Central memory CD4-positive, alpha-beta T cell (primary cell): ENCODE results near the gene RAB8B.

Experiments used
- DNase-seq: peaks from one replicate; pipeline ENCODE4 v3.0.0; 2022

Gene RAB8B

DNA sequence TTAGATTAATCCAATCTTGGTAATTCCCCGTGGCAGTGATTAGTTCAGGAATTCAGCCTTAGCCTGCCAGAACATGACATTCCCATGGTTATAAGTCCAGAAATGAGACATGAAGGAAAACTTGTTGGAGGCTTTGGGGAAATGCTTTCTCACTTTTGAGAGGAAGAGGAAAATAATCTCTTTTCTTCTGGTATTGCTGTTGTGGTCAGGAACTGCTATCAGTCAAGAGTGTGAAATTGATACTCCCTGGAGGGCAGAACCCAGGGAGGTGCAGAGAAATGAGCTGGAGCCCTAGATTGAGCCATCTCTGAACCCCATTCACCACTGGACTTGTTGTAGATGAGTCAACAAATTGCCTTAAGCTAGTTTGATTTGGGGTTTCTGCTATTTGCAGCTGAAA, 49.4 kb downstream of the RAB8B start:
- DNase-seq, result no peak

DNA sequence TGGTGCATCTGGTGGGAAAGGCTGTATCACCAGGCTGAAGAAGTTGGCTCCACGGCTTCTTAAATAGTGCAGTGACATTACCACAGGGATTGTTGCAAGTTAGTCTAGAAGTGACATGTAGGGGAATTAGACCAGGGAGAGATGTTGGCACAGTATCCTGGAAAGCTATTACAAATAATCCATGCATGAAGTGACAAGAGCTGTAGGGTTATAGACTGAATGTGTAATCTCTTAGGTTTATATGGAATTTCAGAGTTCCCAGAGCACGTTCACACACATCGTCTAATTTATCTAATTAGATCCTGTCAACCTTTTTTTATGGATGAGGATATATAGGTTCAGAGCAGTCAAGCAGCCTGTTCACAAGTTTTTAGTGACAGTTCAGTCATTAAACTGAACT, 50.7 kb downstream of the RAB8B start:
- DNase-seq, result no peak

DNA sequence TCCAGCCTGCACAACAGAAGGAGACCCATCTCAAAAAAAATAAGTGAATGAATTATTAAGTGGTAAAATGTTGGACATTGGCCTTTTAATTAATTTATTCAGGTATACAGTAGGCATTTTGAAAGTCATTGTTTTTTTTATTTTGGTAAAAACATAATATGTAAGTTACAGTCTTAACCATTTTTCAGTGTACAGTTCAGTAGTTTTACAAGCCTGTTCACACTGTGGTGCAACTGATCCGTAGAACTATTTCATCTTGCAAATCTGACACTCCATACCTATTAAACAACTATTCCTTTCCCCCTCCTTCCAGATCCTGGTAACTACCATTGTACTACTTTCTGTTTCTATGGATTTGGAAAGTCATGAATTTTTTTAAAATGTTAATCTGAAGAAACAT, 51.9 kb downstream of the RAB8B start:
- DNase-seq, result no peak

DNA sequence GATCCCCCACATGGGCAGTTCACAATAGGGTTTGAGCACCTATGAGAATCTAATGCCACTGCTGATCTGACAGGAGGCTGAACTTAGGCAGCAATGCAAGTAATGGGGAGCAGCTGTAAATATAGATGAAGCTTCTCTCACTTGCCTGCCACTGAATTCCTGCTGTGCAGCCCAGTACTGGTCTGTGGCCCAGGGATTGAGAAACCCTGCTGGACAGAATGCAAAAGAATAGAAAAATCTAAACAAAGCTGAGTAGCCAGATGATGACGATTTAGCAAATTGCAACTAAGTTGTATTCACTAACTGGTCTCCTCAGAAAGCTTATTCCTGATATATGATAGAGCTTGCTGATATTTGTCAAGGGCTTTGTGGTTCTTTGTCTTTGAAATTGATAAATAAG, 53.7 kb downstream of the RAB8B start:
- DNase-seq, result no peak

DNA sequence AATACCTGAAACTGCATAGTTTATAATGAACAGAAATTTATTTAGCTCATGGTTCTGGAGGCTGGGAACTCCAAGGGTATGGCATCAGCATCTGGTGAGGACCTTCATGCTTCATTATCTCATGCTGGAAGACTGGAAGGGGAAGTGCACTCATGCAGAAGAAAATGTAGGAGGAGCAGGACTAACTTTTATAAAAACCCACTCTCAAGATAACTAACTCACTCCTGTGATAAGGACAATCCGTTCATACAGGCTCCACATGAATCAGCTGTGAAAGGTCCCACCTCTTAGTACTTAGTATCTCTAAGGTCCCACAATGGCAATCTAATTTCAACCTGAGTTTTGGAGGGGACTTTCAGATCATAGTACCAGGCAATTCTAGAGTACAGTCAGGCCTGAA, 54.4 kb downstream of the RAB8B start:
- DNase-seq, result no peak

DNA sequence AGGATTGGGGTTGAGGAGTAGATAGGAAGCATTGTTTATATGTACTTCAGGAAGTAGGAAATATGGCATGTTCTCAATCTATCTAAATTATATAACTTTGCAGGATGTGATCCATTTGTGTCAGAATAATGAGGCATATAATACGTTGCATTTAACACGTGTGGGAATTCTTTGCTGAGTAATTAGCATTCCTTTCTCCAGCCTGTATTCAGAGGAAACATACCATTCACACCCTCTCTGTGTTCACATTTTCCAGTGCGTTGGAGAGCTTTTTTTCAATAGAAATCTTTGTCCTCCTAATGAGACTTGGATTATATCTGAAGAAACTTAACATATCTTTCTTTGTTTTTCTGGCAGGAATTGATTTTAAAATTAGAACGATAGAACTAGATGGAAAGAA, 55.0 kb downstream of the RAB8B start:
- no peak for DNase-seq

DNA sequence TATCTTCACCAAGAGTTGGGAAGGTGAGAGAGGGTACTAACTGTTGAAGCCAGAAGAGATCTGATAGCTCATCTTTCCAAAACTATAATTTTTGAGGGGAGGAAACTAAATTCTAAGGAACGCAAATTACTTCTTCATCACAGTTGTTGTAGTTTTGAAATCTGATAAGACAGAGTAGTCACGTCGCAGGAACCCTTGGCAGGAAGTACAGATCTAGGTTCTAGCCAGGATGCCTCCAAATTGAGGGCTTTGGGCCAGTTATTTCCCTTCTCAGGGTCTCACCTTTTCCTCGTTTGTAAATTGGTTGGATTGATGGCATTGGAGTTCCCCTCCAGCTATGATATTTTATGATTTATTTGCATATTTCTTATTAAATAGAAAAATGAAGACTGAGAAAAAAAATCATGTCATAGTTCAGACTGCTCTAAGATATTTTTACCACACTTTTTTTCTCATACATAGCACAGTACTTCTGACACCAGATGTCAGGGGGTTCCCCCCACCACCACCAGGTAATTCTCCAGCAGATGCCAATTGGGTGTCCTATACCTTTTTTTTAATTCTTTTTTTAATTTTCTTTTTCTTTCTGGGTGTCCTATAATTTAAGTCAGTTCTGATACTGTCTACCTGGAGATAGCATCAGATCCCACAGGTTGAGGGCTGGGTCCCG, 55.7 kb downstream of the RAB8B start:
- DNase-seq, result peak; percentile 40

DNA sequence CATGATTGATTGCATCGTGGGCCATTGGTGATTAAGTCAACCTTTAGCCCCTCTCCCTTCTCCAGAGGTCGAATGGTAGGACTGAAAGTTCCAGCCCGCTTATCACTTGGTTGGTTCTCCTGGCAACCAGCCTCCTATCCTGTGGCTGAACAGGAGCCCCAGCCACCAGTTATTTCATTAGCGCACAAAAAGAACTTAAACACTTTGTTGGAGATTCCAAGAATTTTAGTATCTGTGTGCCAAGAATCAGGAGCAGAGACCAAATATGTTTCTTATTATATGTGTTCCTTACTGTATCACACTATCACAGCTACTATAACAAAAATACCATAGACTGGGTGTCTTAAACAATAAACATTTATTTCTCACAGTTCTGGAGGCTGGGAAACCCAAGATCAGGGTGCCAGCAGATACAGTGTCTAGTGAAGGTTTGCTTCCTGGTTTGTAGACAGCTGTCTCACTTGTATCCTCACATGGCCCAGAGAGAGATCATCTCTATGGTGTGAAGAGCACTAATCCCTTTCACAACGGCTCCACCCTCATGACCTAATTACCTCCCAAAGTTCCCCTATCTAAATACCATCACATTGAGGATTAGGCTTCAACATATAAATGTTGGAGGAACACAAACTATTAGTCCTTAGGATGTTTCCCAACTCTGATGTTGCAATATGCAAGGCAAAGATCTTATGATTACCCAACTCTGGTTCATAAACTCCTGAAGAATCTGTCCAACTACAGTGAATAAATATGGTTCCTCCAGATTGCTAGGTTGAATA, 57.5 kb downstream of the RAB8B start:
- DNase-seq, result no peak

DNA sequence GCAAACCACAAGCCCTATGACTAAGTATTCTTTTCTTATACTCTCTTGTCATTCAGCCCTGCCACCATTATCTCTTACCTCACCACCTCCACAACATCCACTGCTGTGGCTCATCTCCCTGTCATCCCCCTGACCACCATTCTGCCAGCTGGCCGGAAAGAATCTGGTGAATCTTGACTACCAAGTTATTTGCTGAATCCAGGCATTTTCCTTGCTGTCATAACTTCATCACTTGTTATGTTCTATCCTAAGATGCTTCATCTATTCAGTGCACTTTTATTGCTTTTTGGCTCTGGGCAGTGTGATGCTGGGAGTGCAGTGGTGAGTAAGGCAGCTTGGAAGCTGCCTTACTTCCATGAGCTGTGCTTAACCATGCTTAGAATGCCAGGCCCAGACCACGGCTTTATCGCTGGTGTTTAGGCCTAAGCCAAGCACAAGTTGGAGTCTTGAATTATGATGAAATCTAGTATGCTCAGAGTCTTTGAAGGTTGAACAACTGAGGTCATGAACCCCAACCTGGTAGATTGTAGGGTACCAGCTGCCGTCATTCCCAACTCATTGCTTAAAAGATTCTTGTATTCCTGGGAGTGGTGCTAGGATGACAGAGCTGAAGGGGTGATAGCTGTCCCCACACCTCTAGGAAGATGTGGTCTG, 61.0 kb downstream of the RAB8B start:
- no peak for DNase-seq

DNA sequence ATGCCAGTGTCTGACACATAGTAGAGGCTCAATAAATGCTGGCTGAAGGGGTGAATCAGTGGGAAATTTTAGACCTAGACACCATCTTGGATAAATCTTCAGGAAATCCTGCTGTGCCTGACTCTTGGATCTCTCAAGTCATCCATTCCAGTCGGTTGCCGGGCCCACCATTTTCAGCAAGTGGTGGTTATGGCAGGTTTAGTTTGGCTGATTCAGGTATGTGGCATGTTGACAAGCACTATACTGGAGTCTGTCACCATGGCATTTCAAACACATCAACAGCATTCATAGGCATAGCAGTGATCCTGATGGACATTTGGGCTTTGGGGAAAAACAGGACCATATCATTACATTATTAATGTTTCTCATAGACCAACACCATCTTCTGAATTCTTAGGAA, 62.3 kb downstream of the RAB8B start:
- DNase-seq, result no peak

DNA sequence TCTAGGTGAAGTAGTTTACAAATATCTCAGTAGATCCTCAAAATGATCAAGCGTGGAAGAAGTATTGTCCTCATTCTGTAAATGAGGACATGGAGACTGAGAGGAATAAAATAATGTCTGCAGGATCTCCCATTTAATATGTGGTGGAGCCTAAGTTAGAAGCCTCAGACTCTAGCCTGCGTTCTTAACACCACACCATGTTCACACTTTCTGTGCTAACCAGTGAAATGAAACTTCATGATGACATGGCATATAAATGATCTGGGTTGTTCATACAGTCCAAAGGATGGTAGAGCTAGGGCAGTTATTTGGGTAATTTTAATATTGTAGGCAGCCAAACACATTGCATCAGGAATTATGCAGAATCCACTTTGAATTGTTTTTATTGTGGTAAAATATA, 62.9 kb downstream of the RAB8B start:
- no peak for DNase-seq

DNA sequence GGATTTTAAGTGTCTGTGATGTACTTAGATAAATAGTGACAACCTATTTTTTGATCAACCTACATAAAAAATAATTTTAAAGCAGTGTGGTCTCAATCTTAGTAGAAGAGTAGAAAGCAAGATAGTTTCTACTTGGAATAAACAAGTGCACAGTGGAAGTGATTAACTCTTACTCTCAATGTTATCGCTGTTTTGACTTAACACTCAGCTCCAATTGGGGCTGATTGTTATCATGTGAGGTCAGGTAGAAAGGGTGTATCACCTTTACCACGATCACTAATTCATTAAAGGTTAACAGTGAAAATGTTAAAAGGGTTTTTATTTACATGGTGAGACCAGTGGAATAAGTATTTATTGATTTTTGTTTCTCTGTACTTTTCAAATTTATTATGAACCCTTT, 65.6 kb downstream of the RAB8B start:
- DNase-seq, result no peak

DNA sequence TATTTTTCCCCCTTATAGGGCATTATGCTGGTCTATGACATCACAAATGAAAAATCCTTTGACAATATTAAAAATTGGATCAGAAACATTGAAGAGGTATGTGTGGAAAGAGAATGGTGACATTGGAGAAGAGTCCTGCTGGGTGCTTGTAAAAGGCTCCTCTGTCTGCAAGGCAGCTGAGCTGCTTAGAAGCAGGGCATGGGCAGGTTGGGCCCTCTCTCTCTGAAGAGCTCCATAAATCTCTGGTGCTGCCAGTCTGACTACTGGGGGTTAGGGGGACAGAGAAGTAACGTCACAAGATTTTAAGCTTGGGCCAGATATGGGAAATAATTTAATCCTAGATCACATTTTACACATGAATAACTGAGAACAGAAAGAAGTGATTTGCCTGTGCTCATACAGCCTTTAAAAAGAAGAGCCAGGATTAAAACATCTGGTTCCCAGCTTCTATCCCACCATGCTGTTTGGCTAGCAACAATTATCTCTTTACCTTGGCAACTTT, 66.1 kb downstream of the RAB8B start:
- DNase-seq, result no peak

DNA sequence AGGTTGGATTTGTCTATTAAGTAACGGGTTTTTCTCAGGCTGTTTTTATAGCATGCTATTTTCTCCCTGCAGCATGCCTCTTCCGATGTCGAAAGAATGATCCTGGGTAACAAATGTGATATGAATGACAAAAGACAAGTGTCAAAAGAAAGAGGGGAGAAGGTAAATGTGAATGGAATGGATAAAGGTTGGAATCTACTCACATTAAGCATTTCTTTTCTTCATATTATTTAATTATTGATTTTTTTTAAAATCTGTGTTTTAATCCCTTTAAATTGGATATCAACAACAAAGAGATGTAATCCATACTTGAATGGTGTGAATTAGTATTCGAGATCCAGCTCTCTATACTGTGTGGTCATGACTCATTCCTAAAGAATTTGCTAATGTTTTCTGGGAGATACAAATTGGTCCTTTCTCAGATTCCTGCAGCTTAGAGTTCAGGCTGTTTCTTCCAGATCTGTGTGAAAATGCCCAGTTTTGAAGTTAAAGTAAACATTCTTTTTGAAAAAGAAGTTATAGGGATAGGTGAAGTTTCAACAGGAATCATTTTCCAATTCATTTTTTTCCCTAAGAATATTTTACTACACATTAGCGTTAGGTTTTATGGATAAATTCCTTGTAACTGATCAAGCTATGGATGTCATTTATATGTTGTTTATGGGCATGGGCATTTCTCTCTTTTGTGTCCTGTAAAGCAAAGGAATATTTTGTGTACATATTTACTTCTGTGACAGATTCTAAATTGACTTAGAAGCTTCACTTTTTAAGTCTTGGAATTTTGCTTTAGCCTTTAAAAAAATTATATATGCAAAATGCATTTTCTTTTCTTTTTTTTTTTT, 67.2 kb downstream of the RAB8B start:
- no peak for DNase-seq

DNA sequence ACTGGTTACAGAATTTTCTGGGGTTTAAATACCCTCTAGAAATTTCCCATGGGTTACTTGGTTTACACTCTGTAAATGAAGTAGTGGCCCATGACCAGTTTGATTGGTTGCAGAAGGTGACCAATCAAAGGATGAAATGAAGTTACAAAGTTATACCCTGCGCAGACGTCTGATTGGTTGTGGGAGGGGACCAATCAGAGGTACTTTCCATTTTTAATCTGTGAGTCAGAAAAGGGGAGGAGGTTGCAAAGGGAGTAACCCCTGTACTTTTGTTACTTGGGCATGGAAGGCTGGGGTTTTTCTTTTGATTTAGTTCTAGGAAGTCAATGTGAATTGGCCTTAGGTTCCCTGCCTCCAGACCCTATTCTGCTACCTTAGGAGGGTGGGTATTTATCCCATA, 69.3 kb downstream of the RAB8B start:
- DNase-seq, result no peak

DNA sequence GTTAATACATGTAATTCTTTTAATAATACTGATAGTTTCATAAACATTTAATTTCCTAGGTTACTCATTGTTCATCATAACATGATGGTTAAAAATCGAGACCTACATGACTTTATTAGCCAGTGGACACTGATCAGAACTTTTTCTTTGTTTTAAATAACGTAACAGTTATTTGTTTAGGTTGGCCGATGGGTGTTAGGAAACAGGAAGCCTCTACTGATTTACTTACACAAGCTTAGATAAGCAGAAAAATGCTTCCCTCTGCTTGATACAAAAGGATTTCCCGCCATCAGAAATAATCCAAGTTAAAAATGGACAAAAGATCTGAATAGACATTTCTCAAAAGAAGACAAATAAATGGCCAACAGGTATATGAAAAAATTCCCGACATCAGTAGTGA, 71.4 kb downstream of the RAB8B start:
- no peak for DNase-seq

DNA sequence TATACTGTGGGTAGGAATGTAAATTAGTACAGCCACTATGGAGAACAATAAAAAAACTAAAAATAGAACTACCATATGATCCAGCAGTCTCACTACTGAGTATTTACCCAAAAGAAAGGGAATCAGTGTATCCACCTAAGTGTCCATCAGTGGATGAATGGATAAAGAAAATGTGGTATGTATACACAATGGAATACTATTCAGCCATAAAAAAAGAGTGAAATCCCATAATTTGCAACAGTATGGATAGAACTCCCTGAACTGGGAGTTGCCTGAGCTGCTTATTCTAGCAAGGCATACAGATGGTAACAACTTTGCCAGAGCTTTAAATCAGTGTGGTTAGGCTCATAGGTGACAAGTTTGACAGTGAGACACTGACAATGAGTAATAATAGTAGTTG, 71.9 kb downstream of the RAB8B start:
- DNase-seq, result no peak

DNA sequence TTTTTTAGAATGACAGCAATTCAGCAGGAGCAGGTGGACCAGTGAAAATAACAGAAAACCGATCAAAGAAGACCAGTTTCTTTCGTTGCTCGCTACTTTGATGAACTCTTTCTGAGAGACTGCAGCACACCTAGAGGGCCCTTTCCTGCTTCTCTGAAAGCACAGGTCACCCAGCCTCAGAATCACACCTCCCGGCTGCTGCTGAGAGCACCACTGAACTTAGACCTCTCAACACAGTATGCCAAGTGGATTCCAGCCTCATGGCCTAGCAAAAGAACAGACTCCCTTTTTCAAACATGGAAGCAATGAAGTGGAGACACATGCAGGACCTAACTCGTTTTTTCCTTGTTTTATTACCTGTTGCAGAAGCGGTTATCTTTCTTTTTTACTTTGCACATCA, 74.1 kb downstream of the RAB8B start:
- DNase-seq, result no peak

DNA sequence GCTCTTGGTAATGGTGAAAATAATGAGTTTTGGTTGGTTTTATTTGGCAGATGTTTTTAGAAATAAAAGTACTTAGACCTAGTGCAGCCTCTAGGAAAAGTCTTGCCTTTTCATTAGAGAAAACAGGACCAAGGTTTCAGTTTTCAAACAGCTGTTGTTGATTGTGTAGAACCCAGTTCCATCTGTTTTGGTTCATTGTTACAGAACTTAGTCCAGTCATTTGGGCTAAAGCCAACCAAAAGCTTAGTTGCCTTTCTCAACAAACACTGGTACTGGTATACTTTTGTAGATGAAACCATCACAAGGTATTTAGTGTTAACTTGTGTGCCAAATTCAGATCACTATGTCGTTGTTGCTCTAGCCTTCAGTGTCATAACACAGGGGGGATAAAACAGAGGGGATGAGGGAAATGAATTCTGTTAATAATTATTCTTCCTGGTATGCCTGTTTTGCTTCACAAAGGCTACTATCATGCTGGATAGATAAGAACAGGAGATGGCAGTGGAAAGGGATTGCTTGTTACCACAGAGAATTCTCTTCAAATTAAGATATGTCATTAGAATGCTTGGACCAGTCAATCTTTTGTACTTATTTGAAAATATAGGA, 75.4 kb downstream of the RAB8B start:
- no peak for DNase-seq

DNA sequence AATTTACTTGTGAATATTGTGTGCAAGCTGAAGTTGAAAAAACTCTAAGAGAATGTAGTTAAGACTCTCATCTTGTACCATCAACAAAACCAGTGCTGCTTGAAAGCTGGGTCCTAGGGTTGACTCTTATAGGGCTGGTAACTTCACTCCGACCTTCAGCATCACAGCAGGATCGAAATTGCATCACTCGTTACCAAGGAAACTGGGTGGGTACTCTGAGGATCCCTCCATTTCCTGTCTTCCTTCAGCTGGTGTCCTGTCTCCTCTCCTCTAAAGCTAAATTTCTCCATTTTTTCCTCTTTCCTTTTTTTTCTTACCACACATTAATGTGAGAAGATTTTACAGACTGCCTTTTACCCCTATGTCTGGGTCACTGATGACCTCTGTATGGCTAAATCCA, 85.0 kb downstream of the RAB8B start:
- DNase-seq, result no peak

DNA sequence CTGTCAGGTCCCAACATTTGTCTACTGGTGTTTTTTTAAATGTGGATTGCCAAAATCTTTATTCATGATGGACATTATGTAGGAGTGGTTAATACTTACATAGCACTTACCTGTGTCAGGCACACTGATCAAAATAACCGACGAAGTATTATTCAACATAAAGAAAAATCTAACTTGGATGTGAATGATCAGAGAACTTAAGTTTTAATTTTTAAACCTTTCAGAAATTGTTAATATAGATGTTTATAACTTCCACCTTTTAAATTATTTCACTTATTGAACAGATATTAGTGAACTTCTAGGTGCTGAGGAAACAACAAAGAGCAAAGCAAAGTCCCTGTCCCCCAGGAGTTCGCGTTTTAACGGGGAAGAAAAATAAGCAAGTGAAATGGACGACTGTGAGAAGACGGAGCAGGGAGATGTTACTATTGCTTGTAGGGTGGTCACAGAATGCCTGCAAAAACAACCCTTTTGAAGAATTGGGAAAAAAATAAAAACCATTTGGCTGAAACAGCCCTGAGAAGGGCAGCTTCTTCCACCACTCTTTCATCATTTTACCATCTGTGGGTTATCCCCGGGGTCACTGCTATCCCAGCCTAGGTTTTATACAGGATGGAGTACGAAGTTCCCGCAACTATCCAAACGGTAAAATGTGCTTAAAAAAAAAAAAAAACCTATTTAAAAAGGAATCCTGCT, 87.1 kb downstream of the RAB8B start:
- no peak for DNase-seq
